Measurements from ENCODE around the gene APCDD1. TPM values are rescaled to one million over a fixed set of nuclear protein-coding genes. Genes with fewer than 3 reads are reported as not detected.

Gene APCDD1
- total and polyA plus RNA-seq, 2 of the 8 experiments (the other 6 are each of a cell fraction or from before 2014, with no cell fraction given), result 2.6 to 3.6 TPM

DNA sequence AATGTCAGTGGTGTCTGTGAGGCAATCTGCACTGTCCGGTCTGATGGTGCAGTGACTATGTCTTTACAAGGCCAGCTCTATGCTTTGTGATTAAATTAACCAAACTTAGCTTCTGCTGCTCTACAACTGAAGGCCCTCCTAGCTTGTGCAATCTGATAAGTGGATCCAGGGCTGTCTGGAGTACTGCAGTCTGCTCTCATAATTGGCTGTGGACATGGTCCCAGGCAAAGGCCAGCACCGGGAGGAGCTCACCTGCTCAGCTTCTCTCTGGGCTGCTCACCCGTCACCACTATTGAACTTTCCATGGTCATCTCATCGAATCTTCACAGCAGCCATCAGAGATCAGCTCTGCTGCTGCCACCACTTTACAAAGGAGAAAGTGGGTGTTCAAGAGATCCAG, 13.0 kb upstream of the APCDD1 start (continued):
- TF ChIP-seq SUZ12 (IDR thresholded peaks at IDR 0.05; ENCODE audit: low read length) (no peak), TCF12 (IDR thresholded peaks at IDR 0.05; ENCODE audit: low read depth, low read length) (no peak), CHD1 (IDR thresholded peaks at IDR 0.05; ENCODE audit: low read depth, low read length) (no peak), SP2 (IDR thresholded peaks at IDR 0.05; ENCODE audit: low read length) (no peak), BACH1 (IDR thresholded peaks at IDR 0.05; ENCODE audit: low read length) (no peak), HDAC6 (IDR thresholded peaks at IDR 0.05; ENCODE audit: low read depth, low read length) (no peak), PHF8 (conservative IDR thresholded peaks at IDR 0.05; ENCODE audit: low read depth, low read length) (no peak)

Data from H1 (cell line).